Right lobe of liver (tissue), 4 donors: ENCODE measurements around the gene ISM1.

Source experiments
- CTCF ChIP-seq, 4 donors: fragments of 200-600 bp in 3 of 4; fragments of 450-650 bp in 1 of 4; IDR thresholded peaks; one replicate each; pipeline versions ENCODE4 v1.5.1 to v1.8.0; 2016 to 2022; ENCODE audit warnings: antibody characterized with exemption in 4 of 4, mild to moderate bottlenecking in 2 of 4
- POLR2A ChIP-seq: fragments of 450-650 bp; IDR thresholded peaks from one replicate; pipeline ENCODE4 v1.6.1; 2017; ENCODE audit warnings: antibody characterized with exemption, mild to moderate bottlenecking
- donor health status: DM: no; HTN: no; CAD: no.
- donor health status: DM: no; HTN: no; CAD: no.
- donor health status: DM: no; HTN: yes; CAD: no.

- no peak for TF ChIP-seq CTCF (IDR thresholded peaks at IDR 0.05)
- no peak for TF ChIP-seq POLR2A
These were observed 13.9 kb downstream of the ISM1 start for GRCh38 chr20:13234961-13235360.
